ENCODE results near the gene HMGN4. TPM values are rescaled to one million over a fixed set of nuclear protein-coding genes. Genes with fewer than 3 reads are reported as not detected.
"Not testable (repeated sequence)": the region's sequence is repeated elsewhere in the genome, so short reads cannot be mapped to it uniquely, and the experiment has no call there.

HMGN4 gene
- total RNA-seq, 4 donors from 2014 or later, result 46.5 to 67.8 (median 56.2) TPM

GRCh38 chr6:26502165-26502564, 36.0 kb upstream of the HMGN4 start:
- DNase-seq (ENCODE audit: low spot score in 2 of 2), result no peak
- TF ChIP-seq CTCF (IDR thresholded peaks at IDR 0.05) (no peak), POLR2A (IDR thresholded peaks at IDR 0.05) (no peak), EP300 (IDR thresholded peaks at IDR 0.05) (no peak)
- H3K27me3 ChIP-seq, result peaks cover 0 to 40% of the 10 kb centered on the region in 2 donors
- H3K9me3 ChIP-seq, result no peaks in the 10 kb centered on the region
- no peak overlapping the region for H3K27ac ChIP-seq
- H3K4me3 ChIP-seq, result peak overlapping the region; percentile 17 to 45 (median 33)
- no peaks in the 10 kb centered on the region for H3K36me3 ChIP-seq
- H3K4me1 ChIP-seq, result peaks cover 0 to 12% (median 4%) of the 10 kb centered on the region in 4 donors

GRCh38 chr6:26502626-26503025, 35.5 kb upstream of the HMGN4 start:
- Histone ChIP-seq H3K27ac (no peak overlapping the region), H3K9me3 (no peaks in the 10 kb centered on the region), H3K36me3 (no peaks in the 10 kb centered on the region), H3K4me3 (no peak overlapping the region), H3K27me3 (peaks cover 0 to 40% of the 10 kb centered on the region in 2 donors), H3K4me1 (peaks cover 0 to 12% (median 4%) of the 10 kb centered on the region in 4 donors)
- TF ChIP-seq POLR2A (IDR thresholded peaks at IDR 0.05), result no peak
- TF ChIP-seq CTCF (IDR thresholded peaks at IDR 0.05), result no peak
- TF ChIP-seq EP300 (IDR thresholded peaks at IDR 0.05), result no peak
- WGBS, 2 donors, result 92 to 94% methylated on average over 3 of the region's 3 CpGs
- no peak for DNase-seq (ENCODE audit: low spot score in 2 of 2)

GRCh38 chr6:26507658-26508057, 30.5 kb upstream of the HMGN4 start:
- 22 to 44% methylated on average over 3 of the region's 3 CpGs for WGBS, 2 donors
- TF ChIP-seq CTCF (IDR thresholded peaks at IDR 0.05), result no peak
- no peak for TF ChIP-seq EP300 (IDR thresholded peaks at IDR 0.05)
- no peak for TF ChIP-seq POLR2A (IDR thresholded peaks at IDR 0.05)
- Histone ChIP-seq H3K4me3 (no peak overlapping the region), H3K27me3 (peaks cover 0 to 14% of the 10 kb centered on the region in 2 donors), H3K4me1 (no peaks in the 10 kb centered on the region), H3K9me3 (no peaks in the 10 kb centered on the region), H3K36me3 (no peaks in the 10 kb centered on the region), H3K27ac (no peak overlapping the region)
- DNase-seq (ENCODE audit: low spot score in 2 of 2), result no peak

- not testable (repeated sequence) for H3K27ac ChIP-seq; H3K27me3 ChIP-seq; H3K9me3 ChIP-seq; H3K4me3 ChIP-seq; H3K4me1 ChIP-seq; DNase-seq (ENCODE audit: low spot score in 2 of 2); H3K36me3 ChIP-seq
- WGBS, 2 donors, result 81 to 89% methylated on average over 7 to 8 of the region's 8 CpGs
These were observed 27.1 kb upstream of the HMGN4 start for GRCh38 chr6:26511033-26511432.

- no peaks in the 10 kb centered on the region for H3K27me3 ChIP-seq
- no peak overlapping the region for H3K27ac ChIP-seq
- DNase-seq (ENCODE audit: low spot score in 2 of 2), result no peak
- TF ChIP-seq CTCF (IDR thresholded peaks at IDR 0.05) (no peak), EP300 (IDR thresholded peaks at IDR 0.05) (no peak)
- H3K4me1 ChIP-seq, result peaks cover 0 to 3% (median 0%) of the 10 kb centered on the region in 4 donors
- no peaks in the 10 kb centered on the region for H3K36me3 ChIP-seq
- WGBS, 2 donors, result 66 to 74% methylated on average over 2 of the region's 2 CpGs
- H3K9me3 ChIP-seq, result no peaks in the 10 kb centered on the region
- H3K4me3 ChIP-seq, result no peak overlapping the region
These were observed 23.2 kb upstream of the HMGN4 start for GRCh38 chr6:26514984-26515383.

All from tibial nerve (tissue), 4 donors.